Measurements from ENCODE around the gene OPRD1.

- TF ChIP-seq CTCF (IDR thresholded peaks at IDR 0.05) (no peak), POLR2A (IDR thresholded peaks at IDR 0.05) (no peak)
These were observed 36.4 kb downstream of the OPRD1 start for GRCh38 chr1:28848416-28848815.

All from lower leg skin (tissue), 3 donors.